Measurements from ENCODE around the gene RDH16.

Gene RDH16

DNA sequence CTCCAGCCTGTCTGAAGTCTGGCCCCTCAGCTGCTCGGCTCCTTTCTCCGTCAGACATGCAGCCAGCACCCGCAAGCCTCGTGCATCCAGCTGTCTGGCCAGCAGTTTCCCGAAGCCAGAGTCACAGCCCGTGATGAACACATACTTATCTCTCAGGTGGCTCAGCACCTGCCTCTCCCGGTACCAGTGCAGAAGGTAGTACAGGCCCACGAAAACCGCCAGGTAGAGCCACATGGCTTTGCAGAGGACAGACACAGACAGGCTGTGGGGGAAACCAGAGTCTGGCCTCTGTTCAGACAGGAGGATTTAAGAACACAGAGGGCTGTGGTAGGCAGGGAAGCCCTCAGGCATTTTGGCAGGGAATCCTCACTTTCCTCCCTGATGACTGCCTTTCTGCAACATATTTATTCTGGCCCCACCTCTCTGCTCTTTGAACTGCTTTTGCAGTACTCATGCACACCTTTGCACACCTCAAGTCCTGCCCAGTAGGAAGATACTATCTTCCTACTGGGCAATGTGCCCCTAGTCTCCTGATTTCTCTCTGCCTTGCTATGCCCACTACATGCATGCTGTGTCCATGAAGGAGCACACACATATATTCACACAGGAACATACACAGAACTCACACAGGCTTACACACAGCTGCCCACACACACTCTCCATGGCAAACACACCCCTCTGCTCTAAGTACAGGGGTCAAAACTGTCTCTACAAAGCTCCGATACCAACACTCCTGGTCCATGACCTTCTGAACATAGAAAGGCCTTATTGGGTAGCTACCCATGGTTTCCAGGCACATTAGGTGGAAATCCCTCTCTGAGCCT is at the start of gene RDH16:
TSS of gene RDH16 (minus strand) at position 380 of the 824 bp plus-strand sequence. CDS start at position 234, 146 bp downstream.
- no peaks in the 10 kb centered on the region for H3K4me1 ChIP-seq (ENCODE audit: insufficient read depth, low read length, severe bottlenecking)
- H3K79me2 ChIP-seq (ENCODE audit: insufficient read depth, low read length), result no peaks in the 10 kb centered on the region
- H2AFZ ChIP-seq (ENCODE audit: low read length), result no peak within 1 kb of the TSS
- no peak within 1 kb of the TSS for H3K4me3 ChIP-seq (ENCODE audit: low read depth, low read length, poor library complexity, severe bottlenecking)
- H3K9me3 ChIP-seq (ENCODE audit: low read length), result no peaks in the 10 kb centered on the region
- H3K9me2 ChIP-seq (ENCODE audit: low read depth, low read length), result no peaks in the 10 kb centered on the region
- H3K9ac ChIP-seq (ENCODE audit: low read length), result no peak within 1 kb of the TSS
- no peak within 1 kb of the TSS for H3K27ac ChIP-seq (ENCODE audit: low read depth, low read length, poor library complexity, severe bottlenecking)
- H3K4me2 ChIP-seq (ENCODE audit: low read length), result no peak within 1 kb of the TSS
- H3K36me3 ChIP-seq (ENCODE audit: insufficient read depth, low read length), result no peaks in the 10 kb centered on the region
- no peaks in the 10 kb centered on the region; the same call in 1 of the 2 replicates for H3K27me3 ChIP-seq (ENCODE audit: insufficient read depth, low read length)
- H4K20me1 ChIP-seq (ENCODE audit: insufficient read depth, low read length), result no peaks in the 10 kb centered on the region
- no peaks in the 10 kb centered on the region for H3F3A ChIP-seq (ENCODE audit: insufficient read depth, low read length)
- no peak for TF ChIP-seq EZH2 (IDR thresholded peaks at IDR 0.05; ENCODE audit: borderline replicate concordance, low read length)
- TF ChIP-seq CTCF (IDR thresholded peaks at IDR 0.05; ENCODE audit: low read length), result no peak

GRCh38 chr12:57006809-57007475 is 49.5 kb upstream of the RDH16 start:
- H3K4me2 ChIP-seq (ENCODE audit: low read length), result peak overlapping the region; percentile 51
- H3K9ac ChIP-seq (ENCODE audit: low read length), result peak overlapping the region; percentile 41; the same call in 1 of the 2 replicates
- H3K36me3 ChIP-seq (ENCODE audit: insufficient read depth, low read length), result peaks cover 28% of the 10 kb centered on the region
- TF ChIP-seq CTCF (IDR thresholded peaks at IDR 0.05; ENCODE audit: low read length) (no peak), EZH2 (IDR thresholded peaks at IDR 0.05; ENCODE audit: borderline replicate concordance, low read length) (no peak)
- H3F3A ChIP-seq (ENCODE audit: insufficient read depth, low read length), result no peaks in the 10 kb centered on the region
- no peak overlapping the region for H2AFZ ChIP-seq (ENCODE audit: low read length)
- no peaks in the 10 kb centered on the region for H3K9me2 ChIP-seq (ENCODE audit: low read depth, low read length)
- H3K27ac ChIP-seq (ENCODE audit: low read depth, low read length, poor library complexity, severe bottlenecking), result no peak overlapping the region
- H3K27me3 ChIP-seq (ENCODE audit: insufficient read depth, low read length), result no peaks in the 10 kb centered on the region
- peaks cover 18% of the 10 kb centered on the region for H3K4me1 ChIP-seq (ENCODE audit: insufficient read depth, low read length, severe bottlenecking)
- H3K9me3 ChIP-seq (ENCODE audit: low read length), result no peaks in the 10 kb centered on the region
- no peaks in the 10 kb centered on the region for H4K20me1 ChIP-seq (ENCODE audit: insufficient read depth, low read length)
- 0 out of 2 replicates have a peak, but pooled peaks cover 6% of the 10 kb centered on the region for H3K79me2 ChIP-seq (ENCODE audit: insufficient read depth, low read length)
- H3K4me3 ChIP-seq (ENCODE audit: low read depth, low read length, poor library complexity, severe bottlenecking), result peak overlapping the region; percentile 50

DNA sequence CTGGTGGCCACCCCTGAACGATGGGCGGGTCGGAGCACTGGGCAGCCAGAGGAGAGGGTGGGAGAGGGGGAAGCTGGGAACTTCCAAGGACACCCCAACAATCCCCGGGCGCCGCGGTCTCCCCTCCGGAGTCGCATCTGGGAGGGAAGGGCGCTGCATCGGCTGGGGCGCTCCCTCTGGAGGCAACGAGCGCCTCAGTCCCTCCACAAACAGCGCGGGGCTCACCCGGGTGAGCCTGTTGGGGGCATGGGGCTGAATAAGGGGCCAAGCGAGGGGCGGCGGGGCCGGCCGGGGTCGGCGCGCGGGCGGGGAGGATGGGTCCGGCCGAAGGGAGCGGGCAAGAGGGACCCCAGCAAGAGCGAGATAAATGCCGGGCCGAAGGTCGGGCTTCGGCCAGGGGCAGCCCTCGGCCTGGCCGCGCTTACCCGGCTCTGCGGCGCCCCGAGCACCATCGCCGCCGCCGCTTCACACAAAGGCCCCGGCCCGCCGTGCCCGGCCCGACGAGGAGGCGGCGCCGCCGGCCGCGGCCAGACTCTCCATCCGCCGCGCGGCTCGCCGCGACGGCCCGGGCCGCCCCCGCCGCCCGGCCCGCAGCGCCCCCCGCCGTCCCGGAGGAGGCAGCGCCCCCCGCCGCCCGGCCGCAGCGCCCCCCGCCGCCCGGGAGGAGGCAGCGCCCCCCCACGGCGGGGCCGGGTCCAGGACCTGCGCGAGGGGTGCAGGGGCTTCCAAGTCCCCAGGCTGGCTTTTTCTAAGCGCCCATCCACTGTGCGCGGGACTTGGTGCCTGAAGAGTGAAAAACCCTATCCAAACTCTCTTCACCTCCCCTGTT is 48.8 kb upstream of the RDH16 start, which contains the start of gene ZBTB39:
TSS of gene ZBTB39 (minus strand) at position 567 of the 829 bp plus-strand sequence. CDS start 1,629 bp downstream, outside the sequence.
- H3K9ac ChIP-seq (ENCODE audit: low read length), result peak within 1 kb of the TSS; percentile 97
- no peak within 1 kb of the TSS for H2AFZ ChIP-seq (ENCODE audit: low read length)
- H3K27me3 ChIP-seq (ENCODE audit: insufficient read depth, low read length), result no peaks in the 10 kb centered on the region
- peaks cover 18% of the 10 kb centered on the region for H3K4me1 ChIP-seq (ENCODE audit: insufficient read depth, low read length, severe bottlenecking)
- no peaks in the 10 kb centered on the region for H3F3A ChIP-seq (ENCODE audit: insufficient read depth, low read length)
- H3K4me3 ChIP-seq (ENCODE audit: low read depth, low read length, poor library complexity, severe bottlenecking), result peak within 1 kb of the TSS; percentile 96
- peaks cover 30% of the 10 kb centered on the region for H3K36me3 ChIP-seq (ENCODE audit: insufficient read depth, low read length)
- peak; percentile 62 for TF ChIP-seq CTCF (IDR thresholded peaks at IDR 0.05; ENCODE audit: low read length)
- no peak for TF ChIP-seq EZH2 (IDR thresholded peaks at IDR 0.05; ENCODE audit: borderline replicate concordance, low read length)
- peak within 1 kb of the TSS; percentile 83 for H3K4me2 ChIP-seq (ENCODE audit: low read length)
- no peaks in the 10 kb centered on the region for H4K20me1 ChIP-seq (ENCODE audit: insufficient read depth, low read length)
- H3K27ac ChIP-seq (ENCODE audit: low read depth, low read length, poor library complexity, severe bottlenecking), result no peak within 1 kb of the TSS
- H3K79me2 ChIP-seq (ENCODE audit: insufficient read depth, low read length), result 0 out of 2 replicates have a peak, but pooled peaks cover 6% of the 10 kb centered on the region
- no peaks in the 10 kb centered on the region for H3K9me2 ChIP-seq (ENCODE audit: low read depth, low read length)
- H3K9me3 ChIP-seq (ENCODE audit: low read length), result no peaks in the 10 kb centered on the region

Measured in OCI-LY1 (cell line).